GM21390 (cell line): ENCODE results near the gene PRDM8.

Experiments used
- ATAC-seq: cut with Tn5 transposase; IDR thresholded peaks from one replicate; pipeline ENCODE4 v1.9.1; 2021; ENCODE audit not compliant: unreplicated experiment

Gene PRDM8

GRCh38 chr4:80183250-80184052 is 13.9 kb upstream of the PRDM8 start:
- peak; percentile 48 for ATAC-seq

DNA sequence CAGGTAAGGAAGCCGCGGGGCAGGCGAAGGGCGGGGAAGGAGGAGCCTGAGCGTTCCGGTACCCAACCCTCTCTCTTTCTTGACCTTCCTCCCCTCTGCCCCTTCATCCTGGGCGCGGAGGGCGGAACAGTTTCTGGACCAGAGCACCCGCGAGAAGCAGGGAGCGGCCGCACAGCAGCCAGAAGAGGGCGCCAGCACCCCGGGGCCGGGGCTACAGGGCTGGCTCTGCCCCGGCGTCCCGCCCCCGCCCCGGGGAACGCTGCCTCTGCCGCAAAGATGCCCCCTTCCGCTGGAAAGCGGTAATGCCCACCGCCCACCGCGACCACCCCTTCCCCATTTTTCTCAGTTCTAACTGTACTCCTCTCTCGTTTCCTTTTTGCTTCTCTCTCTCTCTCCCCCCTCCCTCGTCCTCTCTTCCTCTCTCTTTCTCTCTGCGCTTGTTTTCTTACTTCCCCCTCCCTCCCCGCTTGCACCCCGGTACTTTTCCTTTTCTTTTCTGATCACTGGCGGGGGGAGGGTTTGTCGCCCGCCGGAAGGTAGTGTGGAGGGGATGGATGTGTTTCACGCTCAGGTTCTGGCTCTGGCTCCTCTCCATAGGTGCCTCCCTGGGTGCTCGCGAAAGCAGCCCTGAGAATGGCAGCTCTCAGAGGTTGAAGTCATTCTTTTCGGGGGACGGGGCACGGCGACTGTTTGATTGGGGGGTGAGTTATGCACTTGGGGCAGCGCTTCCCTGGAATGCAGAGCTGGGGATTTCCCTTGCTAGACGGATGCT is 13.1 kb upstream of the PRDM8 start:
- peak; percentile 95 for ATAC-seq

GRCh38 chr4:80184825-80185756 is 12.2 kb upstream of the PRDM8 start:
- no peak for ATAC-seq

- no peak for ATAC-seq
Observed at GRCh38 chr4:80185787-80186548, 11.3 kb upstream of the PRDM8 start.

DNA sequence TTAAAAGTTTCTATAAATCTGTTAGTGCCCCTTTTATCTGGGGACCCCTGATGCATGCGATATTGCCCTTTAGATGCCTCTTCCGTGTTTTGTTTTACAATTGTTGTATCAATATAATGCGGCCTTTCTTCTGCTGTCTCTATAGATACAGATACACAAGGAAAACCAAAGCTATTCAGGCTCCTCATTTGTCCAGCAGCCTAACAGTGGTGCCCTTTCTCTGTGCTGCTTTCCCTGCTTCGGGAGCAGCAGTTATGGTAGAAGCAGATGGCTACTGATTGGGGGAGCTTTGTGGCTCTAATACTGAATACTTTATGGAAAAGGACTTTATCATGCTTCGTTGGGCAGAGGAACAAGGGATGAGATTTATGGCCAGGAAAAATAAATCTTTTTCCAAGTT is 10.6 kb upstream of the PRDM8 start:
- no peak for ATAC-seq

DNA sequence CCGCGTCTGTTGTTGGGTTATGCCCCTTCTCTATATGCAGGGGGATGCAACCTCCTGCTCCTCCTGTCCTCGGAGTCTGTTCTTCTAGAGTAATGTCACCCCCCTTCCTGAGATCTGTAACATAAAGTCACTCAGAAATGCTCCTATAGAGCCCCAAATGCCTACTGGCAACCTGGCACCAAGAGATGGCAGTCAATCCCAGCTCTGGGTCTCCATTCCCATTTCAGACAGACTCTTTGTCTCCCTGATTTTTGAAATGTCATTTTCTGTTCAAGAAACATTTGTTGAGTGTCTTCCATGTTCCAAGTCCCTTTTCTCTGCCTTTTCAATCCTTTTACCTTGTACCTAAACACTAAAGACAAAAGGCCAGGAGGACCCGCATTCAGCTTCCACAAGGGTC is 9.6 kb upstream of the PRDM8 start:
- ATAC-seq, result no peak

DNA sequence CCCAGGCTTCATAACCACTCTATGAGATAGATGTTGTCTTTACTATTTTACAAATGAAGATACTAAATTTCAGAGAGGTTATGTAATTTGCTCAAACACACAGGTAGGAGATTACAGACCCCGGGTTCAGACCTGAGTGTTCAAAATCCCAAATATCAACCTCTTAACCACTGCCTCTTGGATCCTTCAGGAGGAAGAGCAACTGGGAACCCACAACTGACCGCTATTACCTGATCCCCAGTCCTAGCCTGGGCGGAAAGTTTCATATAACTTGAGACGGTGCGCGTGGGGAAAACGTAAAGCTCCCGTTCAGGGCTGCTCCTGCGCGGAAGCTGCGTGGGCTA is 8.9 kb upstream of the PRDM8 start:
- no peak for ATAC-seq

DNA sequence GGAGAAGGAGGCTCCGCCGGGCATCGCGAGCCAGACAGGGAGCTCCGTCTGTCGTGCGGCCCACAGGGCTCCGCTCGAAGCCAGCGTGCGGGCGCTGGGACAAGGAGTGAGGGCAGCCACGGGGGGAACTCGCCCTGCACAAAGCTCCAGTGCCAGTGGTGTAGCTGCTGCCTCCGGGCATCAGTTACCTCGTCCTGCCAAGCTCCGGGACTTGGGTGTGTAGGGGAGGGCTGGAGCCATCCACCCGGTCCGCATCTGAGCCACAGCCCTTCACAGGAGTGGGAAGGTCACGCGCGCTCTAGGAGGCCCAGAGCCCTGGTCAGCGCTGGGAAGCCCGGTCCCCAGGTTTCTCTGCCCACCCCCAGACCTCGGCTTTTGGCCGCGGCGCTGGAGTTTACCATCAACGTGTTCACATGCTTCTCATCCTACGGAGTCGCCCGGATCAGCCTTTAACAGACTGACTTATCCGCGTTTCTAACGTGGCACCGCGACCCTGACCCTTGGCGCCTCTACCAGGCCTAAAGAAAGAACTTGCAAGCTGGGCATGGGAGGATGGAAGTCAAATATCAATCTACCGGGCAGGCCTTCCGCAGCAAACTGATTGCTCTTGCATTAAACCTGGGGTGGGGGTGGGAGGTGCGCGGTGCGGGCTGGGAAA is 8.4 kb upstream of the PRDM8 start:
- no peak for ATAC-seq

DNA sequence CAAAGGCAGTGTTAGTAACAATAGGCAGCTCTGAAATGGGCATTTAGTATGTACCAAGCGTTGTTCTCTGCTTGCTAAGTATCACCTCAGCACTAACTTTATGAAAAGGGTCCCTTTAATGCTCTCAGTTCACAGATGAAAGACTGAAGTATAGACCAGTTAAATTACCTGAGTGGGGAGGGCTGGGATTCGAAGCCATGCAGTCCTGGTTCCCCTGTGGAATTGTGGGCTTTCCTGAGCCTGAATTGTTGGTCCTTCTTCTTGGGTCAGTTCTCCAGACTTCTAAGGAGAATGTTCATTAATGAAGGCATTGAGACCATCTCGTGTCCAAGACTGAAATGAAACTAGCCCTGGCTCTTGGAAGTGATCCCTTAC is 7.7 kb upstream of the PRDM8 start:
- ATAC-seq, result no peak

DNA sequence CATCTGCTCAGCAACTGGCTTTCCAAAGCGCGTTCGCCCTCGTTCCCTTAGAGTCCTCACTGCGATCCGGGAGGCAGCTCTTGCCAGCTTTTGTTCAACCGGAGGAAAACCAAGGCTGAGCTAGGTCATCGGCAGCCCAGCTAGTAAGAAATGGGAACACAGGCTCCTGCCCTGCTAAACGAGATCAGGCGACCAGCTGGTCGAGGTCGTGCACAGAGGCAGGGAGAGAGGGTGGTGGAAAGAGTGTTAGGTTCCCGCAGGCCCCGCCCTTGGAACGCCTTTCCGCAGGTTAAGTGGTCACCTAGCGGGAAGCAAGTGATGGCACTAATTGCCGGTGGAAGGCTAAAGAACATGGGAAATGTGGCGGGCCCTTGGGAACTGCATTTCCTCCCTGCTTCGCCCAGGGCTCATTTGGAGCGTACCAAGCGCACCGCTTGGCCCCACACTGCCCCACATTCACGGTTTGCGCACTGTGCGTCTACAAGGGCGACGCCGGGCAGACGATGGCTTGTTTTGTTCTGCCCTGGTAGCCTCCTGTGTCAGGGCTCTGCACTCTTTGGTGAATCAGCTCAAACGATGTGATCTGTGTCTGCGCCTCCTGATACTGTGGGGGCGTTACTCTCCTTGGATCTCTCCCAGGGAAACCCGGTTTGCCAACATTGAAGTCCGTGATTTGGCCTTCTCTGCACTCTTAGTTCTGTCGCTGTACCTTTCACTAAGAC is 7.2 kb upstream of the PRDM8 start:
- no peak for ATAC-seq

DNA sequence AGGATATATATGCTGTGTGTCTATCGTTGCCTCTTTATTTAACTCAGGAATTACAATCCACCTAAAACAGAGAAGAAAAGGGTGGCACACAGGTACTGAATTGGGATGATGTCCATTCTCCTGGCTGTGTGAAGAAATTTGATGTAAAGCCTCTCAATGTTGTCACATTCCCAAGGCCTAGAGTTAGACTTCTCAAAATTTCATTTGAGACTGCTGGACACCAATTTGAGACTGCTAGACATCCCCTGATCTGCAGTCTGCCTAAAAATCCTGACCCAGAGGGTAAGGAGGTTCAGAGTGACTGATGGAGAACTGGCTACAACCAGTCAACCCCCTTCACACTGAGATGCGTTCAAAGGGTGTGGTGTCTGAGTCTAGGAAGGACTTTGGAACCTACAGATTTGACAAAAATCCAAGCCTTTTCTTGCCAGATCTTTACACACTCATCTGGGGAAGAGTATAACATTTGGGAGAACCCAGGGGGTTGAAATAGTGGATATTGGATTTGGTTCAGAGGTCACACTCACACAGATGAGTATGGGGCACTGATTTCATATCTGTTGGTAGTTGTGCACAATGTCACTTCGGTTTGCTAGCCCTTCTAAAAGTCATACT is 4.9 kb upstream of the PRDM8 start:
- ATAC-seq, result no peak

DNA sequence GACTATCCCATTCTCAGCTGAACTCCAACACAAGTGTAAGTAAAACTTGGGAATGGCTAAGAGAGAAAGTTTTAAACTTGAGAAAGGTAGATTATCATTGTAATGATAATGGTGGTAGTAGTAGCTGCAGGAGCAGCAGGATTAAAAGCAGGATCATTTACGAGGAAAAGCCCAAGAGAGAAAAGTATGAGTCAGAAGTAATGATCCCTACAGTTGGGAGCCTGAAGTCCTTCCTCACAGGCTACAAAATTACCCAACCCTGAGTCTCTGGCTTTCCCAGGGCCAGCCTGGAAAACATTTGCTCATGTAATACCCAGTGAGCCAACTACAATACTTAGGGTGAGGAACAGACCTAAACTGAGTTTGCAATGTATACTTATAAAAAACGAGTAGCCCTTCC is 4.4 kb upstream of the PRDM8 start:
- ATAC-seq, result no peak

DNA sequence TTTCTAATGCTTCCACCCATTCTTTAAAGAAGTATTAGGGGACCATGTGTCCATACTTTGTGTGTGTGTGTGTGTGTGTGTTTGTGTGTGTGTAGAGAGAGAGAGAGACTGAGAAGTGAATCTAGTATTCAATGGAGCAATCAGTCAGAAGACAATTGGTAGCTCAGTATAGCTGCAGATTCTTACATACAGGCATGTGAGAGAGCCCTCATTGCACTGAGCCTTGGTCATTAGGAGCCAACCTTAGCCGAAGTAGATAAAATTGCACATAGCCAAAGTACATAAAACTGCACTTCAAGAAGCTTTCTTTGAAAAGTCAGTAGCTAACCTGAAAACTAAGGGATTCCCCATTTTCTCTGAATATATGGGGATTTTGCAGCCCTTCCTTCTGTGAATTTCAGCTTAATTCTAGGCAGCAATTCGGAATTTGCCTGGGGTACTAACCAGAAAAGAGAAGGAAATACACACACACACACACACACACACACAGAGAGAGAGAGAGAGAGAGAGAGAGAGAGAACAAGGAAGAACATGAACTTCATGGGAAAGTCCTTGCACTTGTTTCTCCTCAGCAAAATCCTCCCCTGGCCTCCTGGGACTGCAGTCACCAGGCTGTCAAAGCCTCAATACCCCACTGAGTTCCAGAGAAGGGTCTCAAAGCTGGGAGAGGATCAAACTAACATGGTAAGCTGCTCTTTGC is 1.7 kb upstream of the PRDM8 start:
- ATAC-seq, result no peak

- ATAC-seq, result no peak
Observed at GRCh38 chr4:80196259-80196921, 913 bp upstream of the PRDM8 start.

- ATAC-seq, result no peak
Observed at GRCh38 chr4:80197601-80198440, 518 bp downstream of the PRDM8 start.

DNA sequence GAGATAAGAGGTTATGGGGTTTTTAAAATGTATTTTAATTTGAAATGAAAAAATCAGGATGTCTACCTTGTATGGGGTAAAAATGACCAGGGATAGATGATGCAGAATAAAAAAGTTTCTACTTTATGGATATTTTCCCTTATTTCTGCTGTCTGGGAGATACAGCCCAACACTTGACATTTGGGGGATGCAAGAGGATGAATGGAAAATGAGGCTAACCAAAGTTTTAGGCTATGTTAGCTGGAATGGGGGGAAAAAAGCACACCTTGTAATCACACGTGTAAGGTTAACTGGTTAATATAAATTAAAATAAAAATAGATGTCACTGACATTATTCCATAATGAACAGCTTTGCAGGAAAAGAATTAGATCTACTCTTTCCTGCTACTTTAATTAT is 1.1 kb downstream of the PRDM8 start:
- ATAC-seq, result no peak

GRCh38 chr4:80199004-80199560 is 1.8 kb downstream of the PRDM8 start:
- ATAC-seq, result no peak
